SK-N-SH treated with all-trans-retinoic acid at 6 μM for 48 hours (cell line): ENCODE data around the gene FMO3.

Experiments used
- BACH2 ChIP-seq: fragments of 250-450 bp; sonication (Bioruptor Pico); IDR thresholded peaks from 2 replicates; pipeline ENCODE4 v1.9.0; 2021; ENCODE audit warnings: mild to moderate bottlenecking, borderline replicate concordance
- CSDC2 ChIP-seq: fragments of 250-450 bp; sonication (Bioruptor Pico); IDR thresholded peaks from 2 replicates; pipeline ENCODE4 v1.5.0; 2020; ENCODE audit warnings: mild to moderate bottlenecking, moderate library complexity
- ISL1 ChIP-seq: fragments of 250-450 bp; sonication (Bioruptor Pico); IDR thresholded peaks from 2 replicates; pipeline ENCODE4 v2.1.2; 2022; ENCODE audit warnings: mild to moderate bottlenecking, moderate library complexity
- OSR1 ChIP-seq: fragments of 250-450 bp; sonication (Bioruptor Pico); IDR thresholded peaks from 2 replicates; pipeline ENCODE4 v1.8.0; 2022; ENCODE audit warnings: moderate library complexity, mild to moderate bottlenecking, inconsistent platforms
- SNAI2 ChIP-seq: fragments of 250-450 bp; sonication (Bioruptor Pico); IDR thresholded peaks from 2 replicates; pipeline ENCODE4 v1.5.0; 2020; ENCODE audit warnings: mild to moderate bottlenecking, moderate library complexity
- TCF4 ChIP-seq: fragments of 250-450 bp; sonication (Bioruptor Pico); IDR thresholded peaks from 2 replicates; pipeline ENCODE4 v1.8.0; 2021; ENCODE audit warnings: mild to moderate bottlenecking, moderate library complexity, borderline replicate concordance
- ZFP3 ChIP-seq: fragments of 250-450 bp; sonication (Bioruptor Pico); IDR thresholded peaks from 2 replicates; pipeline ENCODE4 v1.5.0; 2020; ENCODE audit warnings: mild to moderate bottlenecking, moderate library complexity
- ZFP30 ChIP-seq: fragments of 450-650 bp; formaldehyde crosslinking; IDR thresholded peaks from 2 replicates; pipeline ENCODE4 v1.5.0; 2022; ENCODE audit warnings: mild to moderate bottlenecking, moderate library complexity
- ZNF8 ChIP-seq: fragments of 450-650 bp; formaldehyde crosslinking; IDR thresholded peaks from 2 replicates; pipeline ENCODE4 v1.5.0; 2020; ENCODE audit warnings: mild to moderate bottlenecking, moderate library complexity
- TF ChIP-seq, protein P1 (sequence below): fragments of 250-450 bp; sonication (Bioruptor Pico); IDR thresholded peaks from 2 replicates; pipeline ENCODE4 v1.5.1; 2021; ENCODE audit warnings: mild to moderate bottlenecking, moderate library complexity
- TF ChIP-seq, protein P2 (sequence below): fragments of 250-450 bp; sonication (Bioruptor Pico); IDR thresholded peaks from 2 replicates; pipeline ENCODE4 v1.8.0; 2020; ENCODE audit warnings: mild to moderate bottlenecking, moderate library complexity, borderline replicate concordance
- TF ChIP-seq, protein P3 (sequence below): fragments of 250-450 bp; sonication (Bioruptor Pico); IDR thresholded peaks from 2 replicates; pipeline ENCODE4 v1.5.0; 2020; ENCODE audit warnings: mild to moderate bottlenecking, moderate library complexity

DNA sequence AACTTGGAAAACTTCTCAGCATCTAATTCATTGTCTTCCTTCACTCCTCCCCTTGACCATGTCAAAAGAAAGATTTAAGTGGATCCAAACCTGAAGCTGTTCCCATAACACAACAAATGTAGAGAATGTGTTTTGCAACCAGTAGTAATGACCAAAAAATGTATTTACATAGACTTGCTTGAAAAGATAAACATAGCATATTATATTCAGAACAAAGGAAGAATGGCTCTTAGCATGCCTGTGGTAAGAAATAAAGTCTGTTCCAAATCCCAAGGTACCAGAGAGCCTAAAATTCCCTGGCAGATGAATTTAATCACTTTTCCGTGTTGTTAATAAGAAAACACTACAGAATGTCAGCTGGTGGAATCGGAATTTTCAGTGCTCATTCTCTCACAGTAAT, 36.8 kb downstream of the FMO3 start:
- TF ChIP-seq BACH2 (no peak), ISL1 (CRISPR knock-in tag) (no peak), CSDC2 (CRISPR knock-in tag) (no peak), OSR1 (CRISPR knock-in tag) (no peak), SNAI2 (CRISPR knock-in tag) (no peak), ZFP3 (CRISPR knock-in tag) (no peak), ZFP30 (CRISPR knock-in tag) (no peak), ZNF8 (no peak), TCF4 (CRISPR knock-in tag) (no peak)
- TF ChIP-seq, protein P1, sequence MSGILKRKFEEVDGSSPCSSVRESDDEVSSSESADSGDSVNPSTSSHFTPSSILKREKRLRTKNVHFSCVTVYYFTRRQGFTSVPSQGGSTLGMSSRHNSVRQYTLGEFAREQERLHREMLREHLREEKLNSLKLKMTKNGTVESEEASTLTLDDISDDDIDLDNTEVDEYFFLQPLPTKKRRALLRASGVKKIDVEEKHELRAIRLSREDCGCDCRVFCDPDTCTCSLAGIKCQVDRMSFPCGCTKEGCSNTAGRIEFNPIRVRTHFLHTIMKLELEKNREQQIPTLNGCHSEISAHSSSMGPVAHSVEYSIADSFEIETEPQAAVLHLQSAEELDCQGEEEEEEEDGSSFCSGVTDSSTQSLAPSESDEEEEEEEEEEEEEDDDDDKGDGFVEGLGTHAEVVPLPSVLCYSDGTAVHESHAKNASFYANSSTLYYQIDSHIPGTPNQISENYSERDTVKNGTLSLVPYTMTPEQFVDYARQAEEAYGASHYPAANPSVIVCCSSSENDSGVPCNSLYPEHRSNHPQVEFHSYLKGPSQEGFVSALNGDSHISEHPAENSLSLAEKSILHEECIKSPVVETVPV (CRISPR knock-in tag) = no peak
- TF ChIP-seq, protein P2, sequence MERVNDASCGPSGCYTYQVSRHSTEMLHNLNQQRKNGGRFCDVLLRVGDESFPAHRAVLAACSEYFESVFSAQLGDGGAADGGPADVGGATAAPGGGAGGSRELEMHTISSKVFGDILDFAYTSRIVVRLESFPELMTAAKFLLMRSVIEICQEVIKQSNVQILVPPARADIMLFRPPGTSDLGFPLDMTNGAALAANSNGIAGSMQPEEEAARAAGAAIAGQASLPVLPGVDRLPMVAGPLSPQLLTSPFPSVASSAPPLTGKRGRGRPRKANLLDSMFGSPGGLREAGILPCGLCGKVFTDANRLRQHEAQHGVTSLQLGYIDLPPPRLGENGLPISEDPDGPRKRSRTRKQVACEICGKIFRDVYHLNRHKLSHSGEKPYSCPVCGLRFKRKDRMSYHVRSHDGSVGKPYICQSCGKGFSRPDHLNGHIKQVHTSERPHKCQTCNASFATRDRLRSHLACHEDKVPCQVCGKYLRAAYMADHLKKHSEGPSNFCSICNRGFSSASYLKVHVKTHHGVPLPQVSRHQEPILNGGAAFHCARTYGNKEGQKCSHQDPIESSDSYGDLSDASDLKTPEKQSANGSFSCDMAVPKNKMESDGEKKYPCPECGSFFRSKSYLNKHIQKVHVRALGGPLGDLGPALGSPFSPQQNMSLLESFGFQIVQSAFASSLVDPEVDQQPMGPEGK (CRISPR knock-in tag) = no peak
- TF ChIP-seq, protein P3, sequence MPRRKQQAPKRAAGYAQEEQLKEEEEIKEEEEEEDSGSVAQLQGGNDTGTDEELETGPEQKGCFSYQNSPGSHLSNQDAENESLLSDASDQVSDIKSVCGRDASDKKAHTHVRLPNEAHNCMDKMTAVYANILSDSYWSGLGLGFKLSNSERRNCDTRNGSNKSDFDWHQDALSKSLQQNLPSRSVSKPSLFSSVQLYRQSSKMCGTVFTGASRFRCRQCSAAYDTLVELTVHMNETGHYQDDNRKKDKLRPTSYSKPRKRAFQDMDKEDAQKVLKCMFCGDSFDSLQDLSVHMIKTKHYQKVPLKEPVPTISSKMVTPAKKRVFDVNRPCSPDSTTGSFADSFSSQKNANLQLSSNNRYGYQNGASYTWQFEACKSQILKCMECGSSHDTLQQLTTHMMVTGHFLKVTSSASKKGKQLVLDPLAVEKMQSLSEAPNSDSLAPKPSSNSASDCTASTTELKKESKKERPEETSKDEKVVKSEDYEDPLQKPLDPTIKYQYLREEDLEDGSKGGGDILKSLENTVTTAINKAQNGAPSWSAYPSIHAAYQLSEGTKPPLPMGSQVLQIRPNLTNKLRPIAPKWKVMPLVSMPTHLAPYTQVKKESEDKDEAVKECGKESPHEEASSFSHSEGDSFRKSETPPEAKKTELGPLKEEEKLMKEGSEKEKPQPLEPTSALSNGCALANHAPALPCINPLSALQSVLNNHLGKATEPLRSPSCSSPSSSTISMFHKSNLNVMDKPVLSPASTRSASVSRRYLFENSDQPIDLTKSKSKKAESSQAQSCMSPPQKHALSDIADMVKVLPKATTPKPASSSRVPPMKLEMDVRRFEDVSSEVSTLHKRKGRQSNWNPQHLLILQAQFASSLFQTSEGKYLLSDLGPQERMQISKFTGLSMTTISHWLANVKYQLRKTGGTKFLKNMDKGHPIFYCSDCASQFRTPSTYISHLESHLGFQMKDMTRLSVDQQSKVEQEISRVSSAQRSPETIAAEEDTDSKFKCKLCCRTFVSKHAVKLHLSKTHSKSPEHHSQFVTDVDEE (CRISPR knock-in tag) = no peak
